Measurements from ENCODE around the gene EN2. TPM values are rescaled to one million over a fixed set of nuclear protein-coding genes. Genes with fewer than 3 reads are reported as not detected.

The EN2 gene
- total RNA-seq, 2 experiments from 2014 or later: not detected

- no peak for DNase-seq (ENCODE audit: low spot score)
- no TSS peak for BruUV-seq (replicated peaks)
- Histone ChIP-seq H3K36me3 (ENCODE audit: insufficient read depth, low read length) (no peaks in the 10 kb centered on the region), H3K9me3 (ENCODE audit: low read length) (no peaks in the 10 kb centered on the region), H3K27ac (ENCODE audit: low read depth, low read length, poor library complexity, severe bottlenecking) (no peak overlapping the region), H3K4me2 (ENCODE audit: low read length) (no peak overlapping the region), H3K4me1 (ENCODE audit: insufficient read depth, low read length, poor library complexity, severe bottlenecking) (no peaks in the 10 kb centered on the region), H3K9me2 (ENCODE audit: insufficient read depth, low read length) (no peaks in the 10 kb centered on the region), H3K4me3 (ENCODE audit: low read depth, low read length, poor library complexity, severe bottlenecking) (no peak overlapping the region), H2AFZ (ENCODE audit: low read length) (no peak overlapping the region), H3K79me2 (ENCODE audit: insufficient read depth, low read depth, low read length) (no peaks in the 10 kb centered on the region), H4K20me1 (ENCODE audit: insufficient read depth, low read length) (no peaks in the 10 kb centered on the region; the same call in 1 of the 2 replicates)
- POLR2A ChIA-PET: no interaction called here
- intact Hi-C loops (cut with micrococcal nuclease; ENCODE audit: unreplicated experiment): no loop called here
- CTCF ChIA-PET (ENCODE audit: unreplicated experiment): no interaction called here
- no peak for TF ChIP-seq EZH2phosphoT487 (IDR thresholded peaks at IDR 0.05; ENCODE audit: borderline replicate concordance, low read depth, low read length)
- no peak for TF ChIP-seq CTCF (conservative IDR thresholded peaks at IDR 0.05; ENCODE audit: low read length)
Measured at GRCh38 chr7:155507576-155507975, 49.6 kb downstream of the EN2 start.

- H3K27ac ChIP-seq (ENCODE audit: low read depth, low read length, poor library complexity, severe bottlenecking): no peak overlapping the region
- BruUV-seq (replicated peaks): no TSS peak
- CTCF ChIA-PET (ENCODE audit: unreplicated experiment): no interaction called here
Measured at GRCh38 chr7:155508376-155509358, 50.7 kb downstream of the EN2 start.

More at GRCh38 chr7:155508376-155509358, 50.7 kb downstream of the EN2 start:
- intact Hi-C loops (cut with micrococcal nuclease; ENCODE audit: unreplicated experiment): no loop called here
- H3K36me3 ChIP-seq (ENCODE audit: insufficient read depth, low read length): no peaks in the 10 kb centered on the region
- no peak overlapping the region for H3K4me2 ChIP-seq (ENCODE audit: low read length)
- no peaks in the 10 kb centered on the region for H3K79me2 ChIP-seq (ENCODE audit: insufficient read depth, low read depth, low read length)
- H4K20me1 ChIP-seq (ENCODE audit: insufficient read depth, low read length): no peaks in the 10 kb centered on the region; the same call in 1 of the 2 replicates
- H3K9me2 ChIP-seq (ENCODE audit: insufficient read depth, low read length): no peaks in the 10 kb centered on the region
- TF ChIP-seq EZH2phosphoT487 (IDR thresholded peaks at IDR 0.05; ENCODE audit: borderline replicate concordance, low read depth, low read length): no peak
- no peak for TF ChIP-seq CTCF (conservative IDR thresholded peaks at IDR 0.05; ENCODE audit: low read length)
- POLR2A ChIA-PET: no interaction called here
- H3K9me3 ChIP-seq (ENCODE audit: low read length): no peaks in the 10 kb centered on the region
- no peaks in the 10 kb centered on the region for H3K4me1 ChIP-seq (ENCODE audit: insufficient read depth, low read length, poor library complexity, severe bottlenecking)
- no peak overlapping the region for H2AFZ ChIP-seq (ENCODE audit: low read length)
- no peak for DNase-seq (ENCODE audit: low spot score)
- no peak overlapping the region for H3K4me3 ChIP-seq (ENCODE audit: low read depth, low read length, poor library complexity, severe bottlenecking)

Measured in OCI-LY7 (cell line).